GM18526 (cell line): ENCODE measurements around the gene CD180.

Source experiments
- POLR2A ChIP-seq: IDR thresholded peaks from 3 replicates; pipeline ENCODE4 v1.6.1; 2011; ENCODE audit not compliant: insufficient read length; ENCODE audit errors: extremely low read depth

CD180 gene

DNA sequence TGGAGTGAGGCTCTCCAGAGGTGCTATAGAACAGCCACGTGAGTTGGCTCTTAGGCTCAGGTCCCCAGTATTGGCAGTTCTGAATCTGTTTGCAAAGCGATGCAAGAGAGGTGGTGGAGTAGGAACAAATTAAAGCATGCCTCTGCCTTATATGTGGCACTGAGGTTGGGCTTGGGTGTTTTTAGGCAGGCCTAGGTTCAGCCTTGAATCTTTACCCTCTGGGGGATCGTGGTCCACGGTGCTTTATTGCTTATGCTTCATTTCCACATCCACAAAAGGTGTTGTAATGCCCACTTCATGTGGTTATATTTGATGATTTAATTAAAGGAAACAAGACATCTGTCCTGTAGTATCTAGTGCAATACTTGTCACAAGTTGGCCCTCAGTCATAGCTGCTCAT, 56.2 kb downstream of the CD180 start:
- no peak for TF ChIP-seq POLR2A

DNA sequence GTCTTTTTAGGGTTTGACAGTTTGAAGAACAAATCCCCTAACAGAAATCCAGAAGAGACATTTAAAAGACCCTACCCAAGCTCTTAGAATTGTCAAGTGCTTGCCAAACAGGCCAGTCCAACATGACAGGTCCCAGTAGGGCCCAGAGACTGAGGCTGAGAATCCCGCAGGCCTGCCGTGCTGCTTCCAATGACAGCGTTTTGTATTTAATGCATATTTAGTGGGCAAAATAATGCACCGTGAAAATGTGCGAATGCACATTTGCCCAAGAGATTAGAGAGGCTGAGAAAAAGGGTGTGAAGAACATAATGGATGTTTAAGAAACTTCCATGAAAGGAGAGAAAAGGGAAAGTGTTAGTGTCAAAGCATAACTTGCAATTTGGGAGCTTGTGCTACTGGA, 57.6 kb downstream of the CD180 start:
- TF ChIP-seq POLR2A, result no peak

DNA sequence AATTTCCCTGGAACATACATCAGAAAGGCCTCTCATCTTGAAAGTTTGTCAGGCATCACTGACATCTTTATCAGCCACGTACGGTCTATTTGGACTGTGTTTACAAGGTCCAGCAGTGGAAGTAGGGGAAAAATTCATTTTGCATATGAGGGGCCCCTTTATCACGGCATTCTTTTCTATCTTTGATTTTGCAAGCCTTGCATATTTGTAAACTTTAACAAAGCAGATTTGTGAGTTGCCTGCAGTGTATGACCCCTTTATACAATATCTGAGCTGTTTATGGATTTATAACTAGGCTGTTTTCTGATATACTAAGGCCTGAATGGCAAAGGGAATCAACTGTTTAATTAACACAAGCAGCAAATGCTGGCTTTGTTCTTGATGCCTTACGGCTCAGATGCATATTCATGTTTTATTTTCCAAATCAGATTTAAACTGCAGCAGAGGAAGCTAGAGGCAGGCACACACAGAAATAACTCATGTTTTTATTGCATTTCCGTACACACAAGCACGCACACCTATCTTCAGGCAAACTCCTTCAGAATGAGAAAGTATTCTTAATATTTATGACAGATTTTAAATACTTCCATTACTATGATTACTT, 61.1 kb downstream of the CD180 start:
- TF ChIP-seq POLR2A, result no peak

DNA sequence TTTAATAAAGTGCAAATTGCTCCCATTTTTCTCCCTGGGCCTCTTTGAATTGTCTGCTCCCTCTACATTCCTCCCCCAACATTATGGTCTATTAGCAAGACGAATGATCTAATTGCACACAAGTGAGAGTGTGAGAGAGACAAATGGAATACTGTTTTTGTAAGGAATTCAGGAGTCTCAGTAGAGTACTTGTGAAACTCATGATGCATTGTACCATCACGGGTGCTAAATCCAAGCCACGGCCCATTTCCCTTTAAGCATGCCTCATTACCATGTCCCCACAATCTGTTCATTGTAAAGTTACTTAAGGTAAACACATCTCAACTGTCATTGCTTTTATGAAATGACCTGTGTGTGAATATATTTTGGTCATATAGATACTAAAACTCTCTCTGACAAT, 62.8 kb downstream of the CD180 start:
- TF ChIP-seq POLR2A, result no peak

DNA sequence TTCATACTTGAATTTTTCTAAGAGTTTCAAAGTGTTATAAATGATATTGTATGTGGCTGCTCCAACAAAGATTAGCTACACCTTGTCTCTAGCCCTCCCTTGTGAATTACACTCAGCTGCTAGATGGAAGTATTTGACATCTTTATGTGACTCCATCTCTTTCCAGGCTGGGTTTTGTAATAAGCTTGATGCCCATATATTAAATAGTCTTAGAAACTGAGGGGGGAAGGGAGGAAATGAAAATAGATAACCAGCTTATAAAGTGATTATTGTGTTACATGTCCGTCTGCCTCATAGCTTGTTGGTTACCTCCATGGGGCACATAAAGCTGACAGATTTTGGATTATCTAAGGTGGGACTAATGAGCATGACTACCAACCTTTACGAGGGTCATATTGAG, 63.4 kb downstream of the CD180 start:
- no peak for TF ChIP-seq POLR2A

DNA sequence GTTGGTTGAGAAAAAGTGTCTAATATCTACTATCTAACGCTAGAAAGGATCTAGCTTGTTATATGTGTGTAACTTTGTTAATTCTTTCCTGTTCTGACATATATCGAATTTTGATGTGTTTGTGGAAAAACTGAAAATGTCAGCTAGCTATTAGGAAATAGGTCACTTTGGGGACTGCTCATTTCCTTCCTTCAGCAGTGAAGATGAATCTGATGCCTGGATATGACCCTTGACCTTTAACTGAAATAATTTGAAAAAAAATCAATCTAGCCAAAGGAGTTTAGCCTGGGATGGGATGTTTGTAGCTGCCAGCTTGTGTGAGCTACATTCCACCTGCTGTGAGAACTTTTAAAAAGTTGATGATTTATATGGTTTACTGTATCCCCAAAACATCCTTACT, 66.8 kb downstream of the CD180 start:
- no peak for TF ChIP-seq POLR2A
